T-cell (primary cell): ENCODE measurements around the gene MOBP. TPM values are rescaled to one million over a fixed set of nuclear protein-coding genes. Genes with fewer than 3 reads are reported as not detected.
"Not testable (repeated sequence)": the region's sequence is repeated elsewhere in the genome, so short reads cannot be mapped to it uniquely, and the experiment has no call there.

Experiments
- ATAC-seq, 4 experiments: fragments of 200-7000 bp in 3 of 4; fragments of 150-1000 bp in 1 of 4; cut with Tn5 transposase; replicated peaks in 1 of 4; 1 replicate in 3 of 4; 2 replicates in 1 of 4; pipeline ENCODE4 v1.10.0; 2021; ENCODE audit warnings: moderate library complexity in 3 of 4, mild to moderate bottlenecking in 2 of 4, moderate number of reproducible peaks in 1 of 4
- CTCF ChIA-PET, 2 donors: fragments of 300-600 bp; sonication (Branson Sonifier 250); formaldehyde crosslinking; loops; one replicate each; lab custom pipeline; 2022; ENCODE audit warnings: antibody characterized with exemption in 2 of 2; lab: Charles Lee
- POLR2A ChIA-PET, 2 donors: fragments of 300-600 bp; sonication (Branson Sonifier 250); formaldehyde crosslinking; loops; one replicate each; lab custom pipeline; 2022; ENCODE audit warnings: antibody characterized with exemption in 2 of 2; lab: Charles Lee
- DNase-seq, 35 experiments: peaks; one replicate each; pipeline versions ENCODE4 v3.0.0 to v3.0.0-alpha.2; 2013 to 2023
- H3K27ac ChIP-seq: one replicate; pipeline ENCODE4 v1.5.1; 2013; ENCODE audit warnings: low read length
- H3K27me3 ChIP-seq, 2 experiments: replicated peaks in 1 of 2; 1 replicate in 1 of 2; 2 replicates in 1 of 2; pipeline versions ENCODE4 v1.6.1 to v1.7.0; 2013; ENCODE audit warnings: low read length in 1 of 2, mixed read lengths in 1 of 2; ENCODE audit not compliant: control insufficient read depth in 2 of 2, insufficient read depth in 2 of 2; ENCODE audit errors: extremely low read depth in 1 of 2
- H3K36me3 ChIP-seq, 2 donors: 1 replicate in 1 of 2; 2 replicates in 1 of 2; pipeline versions ENCODE4 v1.6.1 to v1.7.0; 2013; ENCODE audit warnings: low read length in 1 of 2; ENCODE audit not compliant: control insufficient read depth in 2 of 2, insufficient read depth in 1 of 2; ENCODE audit errors: extremely low read depth in 1 of 2
- H3K4me1 ChIP-seq, 2 experiments: 1 replicate in 1 of 2; 2 replicates in 1 of 2; pipeline versions ENCODE4 v1.6.1 to v1.7.0; 2013; ENCODE audit warnings: low read length in 2 of 2, mixed read lengths in 1 of 2; ENCODE audit not compliant: insufficient read depth in 2 of 2, control insufficient read depth in 1 of 2; ENCODE audit errors: extremely low read depth in 1 of 2
- H3K4me3 ChIP-seq, 2 donors: 1 replicate in 1 of 2; 2 replicates in 1 of 2; pipeline versions ENCODE4 v1.5.1 to v1.7.0; 2013; ENCODE audit warnings: mild to moderate bottlenecking in 2 of 2, low read length in 1 of 2, moderate library complexity in 1 of 2; ENCODE audit not compliant: control insufficient read depth in 1 of 2; ENCODE audit errors: extremely low read depth in 1 of 2
- H3K9me3 ChIP-seq: 2 replicates; pipeline ENCODE4 v1.7.0; 2013
- H3K27ac Mint-ChIP-seq, 2 donors: one replicate each; pipeline ENCODE4 v1.8.0; 2020 to 2021; ENCODE audit warnings: mild to moderate bottlenecking in 2 of 2, mixed read lengths in 2 of 2
- H3K27me3 Mint-ChIP-seq, 2 donors: one replicate each; pipeline ENCODE4 v1.8.0; 2021 to 2022; ENCODE audit warnings: mixed read lengths in 2 of 2
- H3K36me3 Mint-ChIP-seq: one replicate; pipeline ENCODE4 v1.8.0; 2021; ENCODE audit warnings: mixed read lengths
- H3K4me1 Mint-ChIP-seq, 3 donors: one replicate each; pipeline ENCODE4 v1.8.0; 2020 to 2022; ENCODE audit warnings: mixed read lengths in 3 of 3, mild to moderate bottlenecking in 1 of 3
- H3K4me3 Mint-ChIP-seq, 3 donors: one replicate each; pipeline ENCODE4 v1.8.0; 2020 to 2022; ENCODE audit warnings: mild to moderate bottlenecking in 3 of 3, mixed read lengths in 3 of 3, moderate library complexity in 3 of 3
- H3K9me3 Mint-ChIP-seq, 3 donors: one replicate each; pipeline ENCODE4 v1.8.0; 2020 to 2022; ENCODE audit warnings: mixed read lengths in 3 of 3
- WGBS: methylation state at CpG from one replicate; pipeline ENCODE4 v1.1.5; 2013; ENCODE audit warnings: missing lambda C conversion rate; ENCODE audit not compliant: insufficient coverage; 5-methylcytosine and 5-hydroxymethylcytosine counted together
- total RNA-seq, 35 experiments: library from RNA in 6 of 35; stranded (reverse) in 6 of 35; fragments of 120-200 nt in 1 of 35; gene quantifications; one replicate each; pipeline versions ENCODE4 v1.2.1 to v1.2.4 and lab custom pipeline; 2013 to 2026

The MOBP gene, protein sequence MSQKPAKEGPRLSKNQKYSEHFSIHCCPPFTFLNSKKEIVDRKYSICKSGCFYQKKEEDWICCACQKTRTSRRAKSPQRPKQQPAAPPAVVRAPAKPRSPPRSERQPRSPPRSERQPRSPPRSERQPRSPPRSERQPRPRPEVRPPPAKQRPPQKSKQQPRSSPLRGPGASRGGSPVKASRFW
- total RNA-seq (under 1 TPM in 1 of 5 donors, not detected in 4; 0.20 TPM), total RNA-seq (lab: John Stamatoyannopoulos, UW) (0 to 0.14 (median 0) reads per million in 29 experiments)
- total RNA-seq (2013): not detected

DNA sequence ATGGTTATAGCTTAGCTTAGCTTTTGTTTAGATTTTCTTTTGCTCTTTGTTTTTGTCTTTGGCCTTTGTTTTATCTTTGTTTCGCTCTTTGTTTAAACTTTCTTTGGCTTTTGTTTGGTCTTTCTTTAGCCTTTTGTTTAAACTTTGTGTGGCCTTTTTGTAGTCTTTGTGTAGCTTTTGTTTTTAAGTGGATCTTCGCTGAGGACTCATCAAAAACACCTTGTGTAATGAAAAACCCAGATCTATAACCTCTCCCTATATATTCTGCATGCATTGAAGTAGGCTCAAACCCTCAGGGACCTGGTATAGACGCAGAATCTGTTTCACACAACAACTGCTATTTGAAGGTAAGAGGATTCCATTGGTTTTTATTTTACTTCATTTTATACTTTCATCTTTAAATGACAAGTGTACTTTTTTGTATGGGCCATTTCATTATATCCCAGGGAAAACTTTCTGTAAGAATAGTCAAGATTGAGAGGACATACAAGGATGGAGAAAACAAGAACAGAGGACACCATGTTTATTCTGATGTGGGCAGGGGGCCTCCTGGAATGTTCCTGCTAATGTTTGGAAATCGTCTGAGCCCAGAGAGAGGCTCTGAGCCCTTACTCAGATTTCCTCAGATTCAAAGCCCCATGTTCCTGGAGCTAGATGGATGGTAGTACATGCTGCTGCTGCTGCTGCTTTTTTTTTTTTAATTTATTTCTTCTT lies at the start of gene MOBP:
Gene MOBP (plus strand): TSS at position 287 of the 714 bp plus-strand sequence. CDS start 34,390 bp downstream, outside the sequence.
- WGBS: 60% methylated on average over 1 of the region's 4 CpGs
- DNase-seq (no peak), ATAC-seq (no peak)
- Mint-ChIP-seq H3K27me3 (peaks cover 21 to 22% of the 10 kb centered on the region in 2 donors), H3K4me3 (no peak within 1 kb of the TSS), H3K9me3 (no peaks in the 10 kb centered on the region), H3K4me1 (no peaks in the 10 kb centered on the region), H3K27ac (no peak within 1 kb of the TSS), H3K36me3 (no peaks in the 10 kb centered on the region)
- Histone ChIP-seq H3K27me3 (peaks cover 0 to 11% of the 10 kb centered on the region in 2 experiments), H3K9me3 (no peaks in the 10 kb centered on the region), H3K4me1 (no peaks in the 10 kb centered on the region), H3K27ac (no peak within 1 kb of the TSS), H3K4me3 (no peak within 1 kb of the TSS), H3K36me3 (no peaks in the 10 kb centered on the region)
- POLR2A ChIA-PET: no interaction called here
- CTCF ChIA-PET: interaction anchor here in 1 of 2 donors (1.1 kb wide), 1 partner anchor 10 kb away, joined by 3 read pairs; no protein-coding TSS in a partner anchor

DNA sequence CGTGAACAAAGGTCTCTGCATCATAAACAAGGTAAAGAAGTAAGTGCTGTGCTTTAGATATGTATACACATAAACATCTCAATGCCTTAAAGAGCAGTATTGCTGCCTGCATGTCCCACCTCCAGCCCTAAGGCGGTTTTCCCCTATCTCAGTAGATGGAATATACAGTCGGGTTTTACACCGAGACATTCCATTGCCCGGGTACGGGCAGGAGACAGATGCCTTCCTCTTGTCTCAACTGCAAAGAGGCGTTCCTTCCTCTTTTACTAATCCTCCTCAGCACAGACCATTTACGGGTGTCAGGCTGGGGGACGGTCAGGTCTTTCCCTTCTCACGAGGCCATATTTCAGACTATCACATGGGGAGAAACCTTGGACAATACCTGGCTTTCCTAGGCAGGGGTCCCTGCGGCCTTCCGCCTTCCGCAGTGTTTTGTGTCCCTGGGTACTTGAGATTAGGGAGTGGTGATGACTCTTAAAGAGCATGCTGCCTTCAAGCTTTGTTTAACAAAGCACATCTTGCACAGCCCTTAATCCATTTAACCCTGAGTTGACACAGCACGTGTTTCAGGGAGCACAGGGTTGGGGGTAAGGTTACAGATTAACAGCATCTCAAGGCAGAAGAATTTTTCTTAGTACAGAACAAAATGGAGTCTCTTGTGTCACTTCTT lies 48.8 kb upstream of the MOBP start:
- DNase-seq, CTCF ChIA-PET, H3K27me3 ChIP-seq, H3K9me3 Mint-ChIP-seq, H3K36me3 ChIP-seq, H3K27ac ChIP-seq, ATAC-seq, H3K4me3 Mint-ChIP-seq, H3K27ac Mint-ChIP-seq, H3K4me3 ChIP-seq, H3K9me3 ChIP-seq, POLR2A ChIA-PET, H3K27me3 Mint-ChIP-seq, H3K4me1 ChIP-seq: not testable (repeated sequence)
- WGBS: no CpG with 5 or more reads among the region's 14 CpGs
- peaks cover 23% of the 10 kb centered on the region for H3K36me3 Mint-ChIP-seq
- H3K4me1 Mint-ChIP-seq: peaks cover 3 to 15% (median 5%) of the 10 kb centered on the region in 3 donors

DNA sequence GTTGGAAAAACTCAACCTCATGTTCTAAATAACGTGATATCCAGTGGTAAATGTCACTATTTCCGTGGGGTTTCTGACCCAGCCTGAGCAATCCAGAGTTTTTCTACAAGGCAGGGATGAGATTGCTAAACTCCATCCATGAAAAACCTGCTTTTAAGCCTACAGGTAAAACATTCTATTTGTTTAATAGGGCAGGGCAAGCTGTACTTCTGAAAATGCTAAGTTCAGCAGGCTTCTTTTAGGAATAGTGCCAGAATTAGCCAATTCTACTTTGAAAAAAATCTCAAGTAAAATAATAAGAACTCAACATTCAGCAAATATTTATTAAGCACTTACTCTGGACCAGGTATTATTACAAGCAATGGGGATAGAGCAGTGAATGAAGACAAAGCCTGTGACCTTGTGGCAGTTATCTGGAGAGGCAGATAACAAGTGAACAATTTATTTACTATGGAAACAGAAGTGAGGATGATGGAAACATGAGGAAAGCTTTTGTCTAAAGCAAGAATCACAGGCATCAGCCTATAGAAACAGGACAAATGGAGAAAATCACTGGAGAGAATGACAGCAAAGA lies 47.7 kb upstream of the MOBP start:
- peaks cover 0 to under 1% of the 10 kb centered on the region in 2 donors for H3K36me3 ChIP-seq
- no peaks in the 10 kb centered on the region for H3K27me3 ChIP-seq
- no peaks in the 10 kb centered on the region for H3K27me3 Mint-ChIP-seq
- no peak overlapping the region for H3K4me3 ChIP-seq
- no peak for DNase-seq
- CTCF ChIA-PET: interaction anchor here in 1 of 2 donors (1.3 kb wide), 1 partner anchor 17 kb away, joined by 3 read pairs; no protein-coding TSS in a partner anchor
- H3K4me3 Mint-ChIP-seq: no peak overlapping the region
- ATAC-seq: no peak
- peaks cover 0 to 4% of the 10 kb centered on the region in 2 experiments for H3K4me1 ChIP-seq
- no peaks in the 10 kb centered on the region for H3K9me3 Mint-ChIP-seq
- 80% methylated on average over 1 of the region's 2 CpGs for WGBS
- H3K4me1 Mint-ChIP-seq: peaks cover 3 to 9% (median 5%) of the 10 kb centered on the region in 3 donors
- H3K36me3 Mint-ChIP-seq: peaks cover 19% of the 10 kb centered on the region
- H3K27ac ChIP-seq: no peak overlapping the region
- no peak overlapping the region for H3K27ac Mint-ChIP-seq
- H3K9me3 ChIP-seq: no peaks in the 10 kb centered on the region
- POLR2A ChIA-PET: no interaction called here

DNA sequence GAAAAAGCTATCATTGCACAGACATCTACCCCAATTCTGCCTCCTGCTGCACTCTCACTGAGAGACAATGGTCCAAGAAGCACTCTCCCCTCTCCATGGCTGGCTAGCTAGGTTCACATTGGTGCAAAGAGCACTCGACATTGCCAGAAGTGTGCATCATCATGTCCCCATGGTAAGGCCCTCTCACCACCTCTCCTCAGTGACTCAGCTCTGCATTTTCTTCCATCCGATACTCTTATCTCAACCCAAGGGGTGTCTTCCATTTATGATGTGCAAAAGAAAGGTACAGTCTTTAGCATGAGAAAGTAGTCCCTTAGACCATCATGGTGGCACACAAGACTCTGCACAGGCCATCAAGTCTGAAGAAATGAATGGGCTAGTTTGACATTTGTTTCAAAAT lies 46.9 kb upstream of the MOBP start:
- Histone ChIP-seq H3K9me3 (no peaks in the 10 kb centered on the region), H3K27ac (no peak overlapping the region), H3K4me3 (no peak overlapping the region), H3K27me3 (no peaks in the 10 kb centered on the region), H3K4me1 (peaks cover 0 to 4% of the 10 kb centered on the region in 2 experiments), H3K36me3 (no peaks in the 10 kb centered on the region)
- Mint-ChIP-seq H3K27ac (no peak overlapping the region), H3K4me3 (no peak overlapping the region), H3K36me3 (peaks cover 19% of the 10 kb centered on the region), H3K27me3 (no peaks in the 10 kb centered on the region), H3K9me3 (no peaks in the 10 kb centered on the region), H3K4me1 (peaks cover 3 to 7% (median 5%) of the 10 kb centered on the region in 3 donors)
- CTCF ChIA-PET: interaction anchor here in 1 of 2 donors (1.3 kb wide), 1 partner anchor 18 kb away, joined by 3 read pairs; no protein-coding TSS in a partner anchor
- WGBS: no CpG with 5 or more reads among the region's 2 CpGs
- DNase-seq: no peak
- POLR2A ChIA-PET: no interaction called here
- ATAC-seq: no peak

DNA sequence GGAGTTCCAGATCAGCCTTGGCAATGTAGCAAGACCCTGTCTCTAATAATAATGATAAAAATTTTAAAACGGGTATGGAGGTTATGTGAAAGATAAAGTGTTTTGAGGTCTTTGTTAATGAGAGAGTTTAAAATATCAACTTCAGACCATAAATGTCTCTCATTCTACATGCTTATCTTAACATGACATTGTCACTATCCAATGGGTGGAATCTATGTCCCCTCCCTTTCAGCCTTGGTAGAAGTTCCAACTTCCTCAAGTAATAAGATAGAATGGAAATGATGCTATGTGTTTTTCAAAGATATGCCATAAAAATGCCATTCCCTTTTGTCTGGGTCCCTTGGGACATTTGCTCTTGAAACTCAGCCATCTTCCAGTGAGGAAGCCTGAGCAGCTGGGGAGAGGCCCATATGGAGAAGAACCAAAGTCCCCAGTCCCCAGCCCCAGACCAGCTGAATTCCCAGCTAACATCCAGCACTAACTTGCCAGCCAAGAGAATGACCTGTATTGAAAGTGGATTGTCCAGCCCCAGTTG lies 44.0 kb upstream of the MOBP start:
- Mint-ChIP-seq H3K36me3 (peaks cover 19% of the 10 kb centered on the region), H3K4me3 (no peak overlapping the region), H3K27ac (no peak overlapping the region), H3K4me1 (no peaks in the 10 kb centered on the region), H3K27me3 (no peaks in the 10 kb centered on the region), H3K9me3 (no peaks in the 10 kb centered on the region)
- ATAC-seq (no peak), DNase-seq (no peak)
- Histone ChIP-seq H3K4me1 (no peaks in the 10 kb centered on the region), H3K9me3 (no peaks in the 10 kb centered on the region), H3K27ac (no peak overlapping the region), H3K27me3 (peaks cover 0 to under 1% of the 10 kb centered on the region in 2 experiments), H3K4me3 (no peak overlapping the region), H3K36me3 (no peaks in the 10 kb centered on the region)
- ChIA-PET CTCF (interaction anchor here in 1 of 2 donors (1.1 kb wide), 1 partner anchor 24 kb away, joined by 3 read pairs; no protein-coding TSS in a partner anchor), POLR2A (no interaction called here)
- no CpG with 5 or more reads among the region's 1 CpG for WGBS

DNA sequence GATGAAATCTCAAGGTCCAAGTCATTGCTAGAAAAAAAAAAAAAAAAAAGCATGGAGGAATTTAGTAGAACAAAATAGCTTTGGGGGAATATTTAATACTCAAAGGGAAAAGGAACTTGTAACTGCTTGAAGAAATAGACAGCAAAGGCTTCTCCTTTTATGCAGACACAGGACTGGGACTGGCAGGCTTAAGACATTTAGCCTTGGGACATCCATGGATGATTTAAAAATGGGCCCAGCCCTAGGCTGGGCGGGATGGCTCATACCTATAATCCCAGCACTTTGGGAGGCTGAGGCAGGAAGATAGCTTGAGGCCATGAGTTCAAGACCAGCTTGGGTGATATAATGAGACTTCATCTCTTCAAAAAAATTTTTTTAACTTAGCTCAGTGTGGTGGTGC lies 41.2 kb upstream of the MOBP start:
- no peak overlapping the region for H3K27ac Mint-ChIP-seq
- ChIA-PET POLR2A (no interaction called here), CTCF (interaction anchor here in 1 of 2 donors (0.6 kb wide), 2 partner anchors 20 to 916 kb away, joined by 4 to 5 read pairs; partner anchors contain the start of gene RPSA)
- no peak overlapping the region for H3K4me3 Mint-ChIP-seq
- peaks cover 6 to 12% of the 10 kb centered on the region in 2 donors for H3K27me3 Mint-ChIP-seq
- no peak overlapping the region for H3K27ac ChIP-seq
- no peaks in the 10 kb centered on the region for H3K4me1 ChIP-seq
- no peaks in the 10 kb centered on the region for H3K9me3 Mint-ChIP-seq
- DNase-seq: no peak
- peaks cover 10% of the 10 kb centered on the region for H3K36me3 Mint-ChIP-seq
- WGBS: no CpG with 5 or more reads among the region's 1 CpG
- H3K4me1 Mint-ChIP-seq: no peaks in the 10 kb centered on the region
- ATAC-seq: no peak
- H3K36me3 ChIP-seq: no peaks in the 10 kb centered on the region
- no peaks in the 10 kb centered on the region for H3K9me3 ChIP-seq
- H3K27me3 ChIP-seq: peaks cover 0 to 19% of the 10 kb centered on the region in 2 experiments
- no peak overlapping the region for H3K4me3 ChIP-seq
